NCI-H774 (cell line): ENCODE data around the gene DIP2A.
"Not testable (repeated sequence)": the region's sequence is repeated elsewhere in the genome, so short reads cannot be mapped to it uniquely, and the experiment has no call there.

Source experiments
- DNase-seq: peaks from one replicate; lab custom pipeline; 2025; lab: John Stamatoyannopoulos, UW

DIP2A gene

GRCh38 chr21:46557469-46557868 lies 98.8 kb downstream of the DIP2A start:
- no peak for DNase-seq

- DNase-seq = no peak
These were observed 99.3 kb downstream of the DIP2A start for GRCh38 chr21:46557919-46558392.

- no peak for DNase-seq
These were observed 100.7 kb downstream of the DIP2A start for GRCh38 chr21:46559291-46559983.

GRCh38 chr21:46560568-46561444 lies 102.1 kb downstream of the DIP2A start:
- DNase-seq = no peak

- no peak for DNase-seq
These were observed 102.9 kb downstream of the DIP2A start for GRCh38 chr21:46561445-46562090.

GRCh38 chr21:46562472-46562871 lies 103.8 kb downstream of the DIP2A start:
- DNase-seq = no peak

- DNase-seq = no peak
These were observed 104.4 kb downstream of the DIP2A start for GRCh38 chr21:46562964-46563607.

GRCh38 chr21:46564391-46564790 lies 105.7 kb downstream of the DIP2A start:
- no peak for DNase-seq

GRCh38 chr21:46567348-46567747 lies 108.7 kb downstream of the DIP2A start:
- no peak for DNase-seq

GRCh38 chr21:46568562-46568961 lies 109.9 kb downstream of the DIP2A start:
- no peak for DNase-seq

- no peak for DNase-seq
These were observed 110.4 kb downstream of the DIP2A start for GRCh38 chr21:46569081-46569480.

- no peak for DNase-seq
These were observed 111.4 kb downstream of the DIP2A start for GRCh38 chr21:46570119-46570518.

- no peak for DNase-seq
These were observed 111.9 kb downstream of the DIP2A start for GRCh38 chr21:46570631-46571030.

GRCh38 chr21:46572850-46573249 lies 114.2 kb downstream of the DIP2A start:
- no peak for DNase-seq

GRCh38 chr21:46577786-46578185 lies 119.1 kb downstream of the DIP2A start:
- not testable (repeated sequence) for DNase-seq

- not testable (repeated sequence) for DNase-seq
These were observed 120.7 kb downstream of the DIP2A start for GRCh38 chr21:46579394-46579793.

GRCh38 chr21:46581780-46582307 lies 123.2 kb downstream of the DIP2A start:
- DNase-seq = no peak

- no peak for DNase-seq
These were observed 126.7 kb downstream of the DIP2A start for GRCh38 chr21:46585191-46585953.

GRCh38 chr21:46594276-46594675 lies 135.6 kb downstream of the DIP2A start:
- no peak for DNase-seq

- no peak for DNase-seq
These were observed 137.5 kb downstream of the DIP2A start for GRCh38 chr21:46596201-46596600.

- no peak for DNase-seq
These were observed 138.3 kb downstream of the DIP2A start for GRCh38 chr21:46597031-46597430.
